GM19238 (cell line): Measurements from ENCODE around the gene CARMIL3.
"Not testable (repeated sequence)": the region's sequence is repeated elsewhere in the genome, so short reads cannot be mapped to it uniquely, and the experiment has no call there.

Experiments used
- DNase-seq: peaks from one replicate; pipeline ENCODE4 v3.0.0; 2011; ENCODE audit warnings: low spot score; ENCODE audit not compliant: insufficient read length

The CARMIL3 gene

DNA sequence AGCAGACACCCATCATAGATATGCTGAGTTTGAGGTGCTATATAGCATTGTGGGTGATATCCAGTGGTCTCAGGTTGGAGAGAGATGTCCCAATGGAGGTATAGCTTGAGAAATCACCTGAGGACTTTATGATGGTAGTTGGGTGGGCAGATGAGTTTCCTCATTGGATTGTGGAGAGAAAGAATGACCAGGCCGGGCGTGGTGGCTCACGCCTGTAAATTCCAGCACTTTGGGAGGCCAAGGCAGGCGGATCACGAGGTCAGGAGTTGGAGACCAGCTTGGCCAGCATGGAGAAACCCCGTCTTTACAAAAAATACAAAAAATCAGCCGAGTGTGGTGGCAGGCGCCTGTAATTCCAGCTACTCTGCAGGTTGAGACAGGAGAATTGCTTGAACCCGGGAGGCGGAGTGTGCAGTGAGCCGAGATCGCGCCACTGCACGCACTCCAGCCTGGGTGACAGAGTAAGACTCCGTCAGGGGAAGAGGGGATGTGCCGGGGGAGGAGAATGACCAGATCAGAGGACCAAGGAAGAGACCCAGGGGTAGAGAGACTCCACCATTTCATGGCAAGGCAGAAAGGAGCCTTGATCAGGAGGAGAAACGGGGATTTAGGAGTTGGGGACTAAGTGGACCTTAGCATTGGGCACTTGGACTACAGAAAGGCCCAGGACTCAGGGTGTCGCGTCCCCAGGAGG, 41.5 kb downstream of the CARMIL3 start:
- no peak for DNase-seq

DNA sequence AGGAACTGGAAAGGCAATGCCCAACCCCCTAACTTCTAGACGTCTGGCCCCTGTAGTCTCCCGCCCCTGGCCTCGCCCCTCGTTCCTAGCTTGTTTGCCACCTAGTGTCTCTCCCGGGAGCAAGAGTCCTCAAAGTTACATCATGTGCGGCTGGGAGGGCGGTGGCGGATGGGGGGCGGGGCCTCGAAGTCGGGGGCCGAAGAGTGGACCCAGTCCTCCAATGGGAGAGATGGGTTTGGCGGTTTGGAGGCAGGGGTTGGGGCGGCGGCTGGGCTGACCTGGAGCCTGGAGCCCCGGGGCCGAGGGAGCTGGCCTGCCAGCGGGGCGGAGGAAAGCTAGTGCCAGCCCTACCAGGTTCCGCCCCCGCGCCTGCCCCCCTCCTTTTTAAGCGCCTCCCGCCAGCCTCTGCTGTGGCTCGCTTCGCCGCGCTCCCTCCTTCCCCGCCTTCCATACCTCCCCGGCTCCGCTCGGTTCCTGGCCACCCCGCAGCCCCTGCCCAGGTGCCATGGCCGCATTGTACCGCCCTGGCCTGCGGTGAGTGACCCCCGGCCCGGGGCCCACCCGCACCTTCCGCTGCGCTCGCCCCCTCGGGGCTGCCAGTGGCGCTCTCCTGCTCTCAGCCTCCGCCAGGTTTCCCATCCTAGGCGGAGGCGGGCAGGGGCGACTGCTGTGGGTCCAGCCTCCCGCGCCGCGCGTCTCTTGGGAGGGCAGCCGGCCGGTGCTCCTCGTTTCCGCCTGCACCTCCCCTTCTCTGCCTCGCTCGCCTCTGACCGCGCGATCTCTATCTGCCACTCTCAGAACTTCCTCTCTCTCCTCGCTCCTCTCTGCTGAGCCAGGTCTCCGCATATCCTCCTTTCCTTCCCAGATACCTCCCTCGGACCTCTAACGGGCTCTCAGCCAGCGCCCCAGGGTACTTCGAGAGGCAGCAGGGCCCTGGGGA, 42.4 kb downstream of the CARMIL3 start, which contains the start of gene PCK2:
TSS of gene PCK2 (plus strand) at position 411 of the 940 bp plus-strand sequence. CDS start at position 506, 95 bp downstream.
- DNase-seq: peak; percentile 84

- no peak for DNase-seq
Observed at GRCh38 chr14:24094841-24095270, 43.0 kb downstream of the CARMIL3 start.

- peak; percentile 92 for DNase-seq
Observed at GRCh38 chr14:24095271-24096068, 43.7 kb downstream of the CARMIL3 start.

- no peak for DNase-seq
Observed at GRCh38 chr14:24096545-24097181, 44.9 kb downstream of the CARMIL3 start.

- DNase-seq: no peak
Observed at GRCh38 chr14:24098229-24098926, 46.6 kb downstream of the CARMIL3 start.

DNA sequence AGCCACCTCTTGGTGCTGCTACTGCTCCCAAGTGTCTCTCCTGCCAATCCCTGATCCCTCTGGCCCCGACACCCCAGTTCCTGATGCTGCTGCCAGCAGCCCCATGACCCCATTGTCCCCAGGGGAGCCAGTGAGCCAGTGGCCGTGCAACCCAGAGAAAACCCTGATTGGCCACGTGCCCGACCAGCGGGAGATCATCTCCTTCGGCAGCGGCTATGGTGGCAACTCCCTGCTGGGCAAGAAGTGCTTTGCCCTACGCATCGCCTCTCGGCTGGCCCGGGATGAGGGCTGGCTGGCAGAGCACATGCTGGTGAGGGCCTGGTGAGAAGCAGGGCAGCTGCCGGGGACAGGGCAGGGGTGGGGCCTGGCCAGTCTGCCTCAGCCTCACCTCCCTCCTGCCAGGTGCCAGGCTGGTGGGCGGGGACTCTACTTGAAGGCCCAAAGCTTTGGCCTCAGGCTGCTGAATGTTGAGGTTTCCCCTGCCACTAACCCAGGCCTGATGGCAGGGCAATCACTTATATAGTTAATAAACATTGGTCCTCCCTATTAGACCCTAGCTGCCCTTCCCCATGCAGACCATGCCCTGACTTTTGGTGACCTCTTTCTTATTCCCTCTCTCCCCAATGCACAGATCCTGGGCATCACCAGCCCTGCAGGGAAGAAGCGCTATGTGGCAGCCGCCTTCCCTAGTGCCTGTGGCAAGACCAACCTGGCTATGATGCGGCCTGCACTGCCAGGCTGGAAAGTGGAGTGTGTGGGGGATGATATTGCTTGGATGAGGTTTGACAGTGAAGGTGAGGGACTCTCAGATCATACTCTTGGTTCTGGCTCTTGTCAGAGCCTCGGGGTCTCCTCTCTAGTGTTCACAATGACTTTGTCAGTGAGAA, 47.4 kb downstream of the CARMIL3 start:
- no peak for DNase-seq

- DNase-seq: no peak
Observed at GRCh38 chr14:24100197-24100981, 48.6 kb downstream of the CARMIL3 start.

DNA sequence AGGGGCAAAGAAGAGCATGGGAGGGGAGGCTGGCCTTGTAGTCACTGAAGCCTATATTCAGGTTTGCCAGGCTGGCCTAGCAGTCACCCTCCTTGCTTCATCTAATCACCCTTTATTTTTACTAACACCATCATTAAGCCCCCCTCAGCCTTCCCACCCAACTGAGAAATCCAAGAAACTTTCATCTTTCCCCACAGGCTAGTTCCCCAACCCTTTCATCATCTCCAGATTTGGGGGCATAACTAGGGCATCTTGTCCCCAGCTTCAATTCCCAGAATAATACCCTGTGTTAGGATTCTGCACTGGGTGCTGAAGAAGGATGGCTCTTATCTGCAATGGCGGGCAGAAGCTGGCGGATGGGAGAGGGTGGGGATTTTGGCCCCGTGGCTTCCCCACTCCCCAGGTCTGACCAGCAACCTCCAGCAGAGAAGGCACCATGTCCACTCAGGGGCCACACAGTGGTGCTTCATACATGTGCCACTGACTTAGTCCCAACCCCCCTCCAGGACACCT, 49.2 kb downstream of the CARMIL3 start:
- no peak for DNase-seq

GRCh38 chr14:24102357-24103048, 50.7 kb downstream of the CARMIL3 start:
- no peak for DNase-seq

DNA sequence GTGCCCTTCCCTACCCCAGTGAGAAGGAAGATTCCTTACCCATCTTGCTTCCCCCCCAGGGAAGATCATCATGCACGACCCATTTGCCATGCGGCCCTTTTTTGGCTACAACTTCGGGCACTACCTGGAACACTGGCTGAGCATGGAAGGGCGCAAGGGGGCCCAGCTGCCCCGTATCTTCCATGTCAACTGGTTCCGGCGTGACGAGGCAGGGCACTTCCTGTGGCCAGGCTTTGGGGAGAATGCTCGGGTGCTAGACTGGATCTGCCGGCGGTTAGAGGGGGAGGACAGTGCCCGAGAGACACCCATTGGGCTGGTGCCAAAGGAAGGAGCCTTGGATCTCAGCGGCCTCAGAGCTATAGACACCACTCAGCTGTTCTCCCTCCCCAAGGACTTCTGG, 51.6 kb downstream of the CARMIL3 start:
- no peak for DNase-seq

GRCh38 chr14:24105609-24106239, 53.9 kb downstream of the CARMIL3 start:
- not testable (repeated sequence) for DNase-seq

- no peak for DNase-seq
Observed at GRCh38 chr14:24106672-24107271, 55.0 kb downstream of the CARMIL3 start.

GRCh38 chr14:24108336-24108874, 56.6 kb downstream of the CARMIL3 start:
- DNase-seq: no peak

DNA sequence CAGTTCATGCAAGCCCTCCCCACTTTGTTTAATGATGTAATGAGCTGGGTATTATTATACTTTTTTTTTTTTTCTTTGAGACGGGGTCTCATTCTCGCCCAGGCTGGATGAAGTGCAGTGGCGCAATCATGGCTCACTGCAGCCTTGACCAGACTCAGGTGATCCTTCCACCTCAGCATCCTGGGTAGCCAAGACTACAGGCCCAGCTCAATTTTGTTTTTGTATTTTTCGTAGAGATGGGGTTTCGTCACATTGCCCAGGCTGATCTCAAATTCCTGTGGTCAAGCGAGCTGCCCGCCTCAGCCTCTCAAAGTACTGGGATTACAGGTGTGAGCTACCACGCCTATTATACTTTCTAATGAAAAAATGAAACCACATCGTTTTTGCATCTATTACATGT, 58.3 kb downstream of the CARMIL3 start:
- DNase-seq: no peak

- no peak for DNase-seq
Observed at GRCh38 chr14:24110523-24110922, 58.7 kb downstream of the CARMIL3 start.

GRCh38 chr14:24113379-24113800, 61.6 kb downstream of the CARMIL3 start:
- no peak for DNase-seq
